Measurements from ENCODE around the gene WDR45.

GRCh38 chrX:49040376-49040955, 39.2 kb downstream of the WDR45 start:
- TF ChIP-seq, protein P1, sequence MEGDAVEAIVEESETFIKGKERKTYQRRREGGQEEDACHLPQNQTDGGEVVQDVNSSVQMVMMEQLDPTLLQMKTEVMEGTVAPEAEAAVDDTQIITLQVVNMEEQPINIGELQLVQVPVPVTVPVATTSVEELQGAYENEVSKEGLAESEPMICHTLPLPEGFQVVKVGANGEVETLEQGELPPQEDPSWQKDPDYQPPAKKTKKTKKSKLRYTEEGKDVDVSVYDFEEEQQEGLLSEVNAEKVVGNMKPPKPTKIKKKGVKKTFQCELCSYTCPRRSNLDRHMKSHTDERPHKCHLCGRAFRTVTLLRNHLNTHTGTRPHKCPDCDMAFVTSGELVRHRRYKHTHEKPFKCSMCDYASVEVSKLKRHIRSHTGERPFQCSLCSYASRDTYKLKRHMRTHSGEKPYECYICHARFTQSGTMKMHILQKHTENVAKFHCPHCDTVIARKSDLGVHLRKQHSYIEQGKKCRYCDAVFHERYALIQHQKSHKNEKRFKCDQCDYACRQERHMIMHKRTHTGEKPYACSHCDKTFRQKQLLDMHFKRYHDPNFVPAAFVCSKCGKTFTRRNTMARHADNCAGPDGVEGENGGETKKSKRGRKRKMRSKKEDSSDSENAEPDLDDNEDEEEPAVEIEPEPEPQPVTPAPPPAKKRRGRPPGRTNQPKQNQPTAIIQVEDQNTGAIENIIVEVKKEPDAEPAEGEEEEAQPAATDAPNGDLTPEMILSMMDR (conservative IDR thresholded peaks at IDR 0.05; ENCODE audit: low read length): no peak
- TF ChIP-seq EZH2phosphoT487 (IDR thresholded peaks at IDR 0.05; ENCODE audit: borderline replicate concordance): no peak
